Activated CD4-positive, alpha-beta T cell treated with anti-CD3 and anti-CD28 coated beads for 36 hours (primary cell): ENCODE data around the gene EPB41. TPM values are rescaled to one million over a fixed set of nuclear protein-coding genes. Genes with fewer than 3 reads are reported as not detected.
A peak's percentile ranks its signal among the peaks of the same experiment; 100 is the strongest.
"Not testable (repeated sequence)": the region's sequence is repeated elsewhere in the genome, so short reads cannot be mapped to it uniquely, and the experiment has no call there.

Source experiments
- ATAC-seq: fragments of 200-7000 bp; cut with Tn5 transposase; one replicate; pipeline ENCODE4 v1.10.0; 2021; ENCODE audit warnings: mild to moderate bottlenecking, moderate library complexity
- CTCF ChIA-PET: fragments of 350-600 bp; sonication (Branson Sonifier 250); formaldehyde crosslinking; loops from one replicate; lab custom pipeline; 2021; ENCODE audit warnings: antibody characterized with exemption; lab: Charles Lee
- POLR2A ChIA-PET: fragments of 350-600 bp; sonication (Branson Sonifier 250); formaldehyde crosslinking; loops from one replicate; lab custom pipeline; 2021; ENCODE audit warnings: antibody characterized with exemption, inconsistent platforms; lab: Charles Lee
- DNase-seq: peaks from one replicate; pipeline ENCODE4 v3.0.0-alpha.2; 2020
- H3K27ac Mint-ChIP-seq: one replicate; pipeline ENCODE4 v1.8.0; 2021; ENCODE audit warnings: mixed read lengths
- H3K27me3 Mint-ChIP-seq: one replicate; pipeline ENCODE4 v1.8.0; 2021; ENCODE audit warnings: mixed read lengths
- H3K36me3 Mint-ChIP-seq: one replicate; pipeline ENCODE4 v1.8.0; 2021; ENCODE audit warnings: low read depth, mixed read lengths
- H3K4me1 Mint-ChIP-seq: one replicate; pipeline ENCODE4 v1.8.0; 2021; ENCODE audit warnings: mixed read lengths
- H3K4me3 Mint-ChIP-seq: one replicate; pipeline ENCODE4 v1.8.0; 2021; ENCODE audit warnings: mild to moderate bottlenecking, moderate library complexity, mixed read lengths
- H3K9me3 Mint-ChIP-seq: one replicate; pipeline ENCODE4 v1.8.0; 2021; ENCODE audit warnings: low read depth, mixed read lengths
- intact Hi-C, 2 experiments: fragments of 100-400 bp; cut with DNase I in 1 of 2; cut with micrococcal nuclease in 1 of 2; formaldehyde crosslinking; loops; one replicate each; pipeline versions ENCODE4 v1.14.2 to v1.15.1; 2022 to 2024; cut with DNase I, micrococcal nuclease
- total RNA-seq, 2 experiments: library from RNA; stranded (reverse); gene quantifications; one replicate each; pipeline ENCODE4 v1.2.3, GENCODE V29; 2021

Gene EPB41
- total RNA-seq, 2 experiments from 2014 or later, result 75.5 to 130 TPM

DNA sequence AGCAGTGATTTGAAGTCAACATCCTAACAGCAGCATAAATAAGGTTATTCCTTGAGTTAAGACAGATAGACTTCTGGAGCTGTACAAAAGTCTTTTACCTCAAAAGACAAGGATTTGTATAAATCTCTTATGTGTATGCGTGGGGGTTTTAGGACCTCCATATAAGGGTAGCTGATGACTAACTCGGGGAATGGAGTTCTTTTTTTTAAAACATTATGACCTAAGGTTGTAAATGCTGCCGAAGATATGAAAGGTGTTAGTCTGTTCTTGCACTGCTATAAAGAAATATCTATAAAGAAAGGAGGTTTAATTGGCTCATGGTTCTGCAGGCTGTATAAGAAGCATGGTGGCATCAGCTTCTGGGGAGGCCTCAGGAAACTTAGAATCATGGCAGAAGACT is 90.4 kb downstream of the EPB41 start:
- Mint-ChIP-seq H3K27ac (no peak overlapping the region), H3K36me3 (peaks cover 35% of the 10 kb centered on the region), H3K9me3 (no peaks in the 10 kb centered on the region), H3K27me3 (no peaks in the 10 kb centered on the region), H3K4me1 (peaks cover 33% of the 10 kb centered on the region), H3K4me3 (no peak overlapping the region)
- ChIA-PET POLR2A (no interaction called here), CTCF (interaction anchor here (1.0 to 1.2 kb wide), 4 partner anchors 17 to 127 kb away, joined by 3 to 4 read pairs (median 4); no protein-coding TSS in a partner anchor)
- intact Hi-C loops, result no loop called here
- ATAC-seq, result no peak
- no peak for DNase-seq

DNA sequence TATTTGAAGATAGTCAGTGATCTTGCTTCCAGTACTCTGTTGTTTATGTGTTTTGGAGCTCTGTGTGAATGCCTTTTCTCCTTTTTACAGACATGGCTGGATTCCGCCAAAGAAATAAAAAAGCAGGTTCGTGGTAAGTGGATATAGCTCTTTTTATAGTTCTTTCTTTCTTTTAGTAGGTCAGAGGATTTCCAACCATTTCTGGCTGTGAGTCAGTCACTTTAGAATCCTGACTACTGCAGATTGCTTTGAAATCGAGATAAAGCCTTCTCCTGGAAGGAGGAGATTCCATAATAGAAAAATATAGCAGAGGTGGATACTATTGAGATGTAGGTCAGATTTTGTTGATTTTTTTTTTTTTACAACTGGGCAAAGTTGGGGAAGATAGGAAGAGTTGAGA is 97.4 kb downstream of the EPB41 start:
- intact Hi-C loops, result no loop called here
- DNase-seq (no peak), ATAC-seq (no peak)
- peaks cover 9% of the 10 kb centered on the region for H3K36me3 Mint-ChIP-seq
- no peaks in the 10 kb centered on the region for H3K27me3 Mint-ChIP-seq
- H3K4me3 Mint-ChIP-seq, result no peak overlapping the region
- CTCF ChIA-PET, result interaction anchor here (1.6 to 1.7 kb wide), 2 partner anchors 9 to 22 kb away, joined by 5 read pairs; no protein-coding TSS in a partner anchor
- POLR2A ChIA-PET, result no interaction called here
- H3K4me1 Mint-ChIP-seq, result peaks cover 11% of the 10 kb centered on the region
- no peaks in the 10 kb centered on the region for H3K9me3 Mint-ChIP-seq
- H3K27ac Mint-ChIP-seq, result no peak overlapping the region

DNA sequence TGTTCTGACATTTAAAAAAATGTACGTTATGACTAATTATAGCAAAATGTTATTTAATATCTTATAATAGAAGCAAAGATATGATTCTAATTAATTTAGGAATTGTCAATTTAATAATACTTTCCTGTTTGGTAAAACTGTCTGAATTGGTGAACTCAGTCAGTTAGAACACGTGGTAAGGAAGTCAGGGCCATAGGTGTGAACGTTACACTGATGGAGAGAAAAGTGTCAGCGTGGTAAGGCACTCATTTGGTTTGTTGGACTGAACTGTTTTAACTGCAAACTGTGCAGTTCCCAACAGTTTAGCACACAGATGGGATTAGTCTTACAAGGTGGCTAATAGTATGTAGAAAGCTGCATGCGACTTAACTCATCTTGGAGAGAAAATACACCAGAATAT is 102.9 kb downstream of the EPB41 start:
- peaks cover 7% of the 10 kb centered on the region for H3K36me3 Mint-ChIP-seq
- ATAC-seq (no peak), DNase-seq (no peak)
- no peaks in the 10 kb centered on the region for H3K4me1 Mint-ChIP-seq
- intact Hi-C loops, result no loop called here
- H3K27me3 Mint-ChIP-seq, result no peaks in the 10 kb centered on the region
- H3K9me3 Mint-ChIP-seq, result no peaks in the 10 kb centered on the region
- CTCF ChIA-PET, result interaction anchor here (0.6 kb wide), 1 partner anchor 358 kb away, joined by 3 read pairs; no protein-coding TSS in a partner anchor
- H3K27ac Mint-ChIP-seq, result no peak overlapping the region
- H3K4me3 Mint-ChIP-seq, result no peak overlapping the region
- POLR2A ChIA-PET, result no interaction called here

DNA sequence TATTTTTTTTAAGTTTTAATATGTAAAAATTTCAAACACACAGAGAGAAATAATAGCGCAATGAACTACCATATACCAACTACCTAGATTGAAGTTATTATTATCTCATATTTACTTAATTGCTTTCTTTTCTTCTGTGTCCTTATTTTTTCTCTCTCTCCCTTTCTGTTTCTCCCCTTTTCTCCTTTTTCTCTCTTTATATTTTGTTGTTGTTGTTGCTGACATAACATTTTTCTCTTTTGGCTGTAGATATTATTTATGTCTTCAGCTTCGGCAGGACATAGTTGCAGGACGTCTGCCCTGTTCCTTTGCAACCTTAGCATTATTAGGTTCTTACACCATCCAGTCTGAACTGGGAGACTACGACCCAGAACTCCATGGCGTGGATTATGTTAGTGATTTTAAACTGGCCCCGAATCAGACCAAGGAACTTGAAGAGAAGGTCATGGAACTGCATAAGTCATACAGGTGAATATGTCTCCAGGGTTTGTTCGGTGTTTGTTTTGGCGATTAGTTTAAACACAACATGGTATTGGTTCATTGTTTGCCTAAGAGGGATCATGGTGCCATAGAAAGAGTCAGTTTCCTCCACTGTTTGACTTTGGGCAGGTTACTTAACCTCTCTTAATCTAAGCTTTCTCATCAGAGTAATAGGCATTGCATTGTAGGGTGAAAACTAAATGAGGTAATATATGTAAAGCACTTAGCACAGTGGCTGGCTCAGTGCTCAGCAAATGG is 103.8 kb downstream of the EPB41 start:
- H3K4me3 Mint-ChIP-seq, result no peak overlapping the region
- H3K27ac Mint-ChIP-seq, result no peak overlapping the region
- ChIA-PET CTCF (interaction anchor here (0.7 to 1.4 kb wide), 3 partner anchors 16 to 255 kb away, joined by 3 to 4 read pairs (median 3); no protein-coding TSS in a partner anchor), POLR2A (interaction anchor here (0.6 kb wide), 1 partner anchor 9 kb away, joined by 10 read pairs; no protein-coding TSS in a partner anchor)
- H3K9me3 Mint-ChIP-seq, result no peaks in the 10 kb centered on the region
- DNase-seq, result no peak
- no peaks in the 10 kb centered on the region for H3K27me3 Mint-ChIP-seq
- peaks cover 7% of the 10 kb centered on the region for H3K36me3 Mint-ChIP-seq
- H3K4me1 Mint-ChIP-seq, result no peaks in the 10 kb centered on the region
- ATAC-seq, result no peak
- intact Hi-C loops, result no loop called here

DNA sequence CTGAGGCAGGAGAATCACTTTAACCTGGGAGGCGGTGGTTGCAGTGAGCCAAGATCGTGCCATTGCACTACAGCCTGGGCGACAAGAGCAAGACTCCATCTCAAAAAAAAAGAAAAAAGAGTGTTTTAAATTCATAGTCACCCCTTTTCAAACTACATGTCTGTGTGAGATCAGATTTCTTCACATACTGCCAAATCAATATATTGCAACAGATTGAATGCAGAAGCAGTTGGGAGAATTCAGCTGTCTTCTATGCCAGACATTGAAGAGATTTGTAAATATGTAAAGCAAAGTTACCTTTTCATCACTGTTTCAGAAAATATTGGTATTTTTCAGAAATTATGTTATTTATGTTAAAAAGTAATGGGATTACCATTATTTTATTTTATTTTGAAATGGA is 108.3 kb downstream of the EPB41 start:
- ChIA-PET CTCF (interaction anchor here (0.7 to 3.1 kb wide), 3 partner anchors 11 to 1703 kb away, joined by 3 to 30 read pairs (median 3); no protein-coding TSS in a partner anchor), POLR2A (no interaction called here)
- Mint-ChIP-seq H3K4me3 (no peak overlapping the region), H3K4me1 (no peaks in the 10 kb centered on the region), H3K36me3 (peaks cover 11% of the 10 kb centered on the region), H3K9me3 (no peaks in the 10 kb centered on the region), H3K27ac (no peak overlapping the region), H3K27me3 (no peaks in the 10 kb centered on the region)
- ATAC-seq (no peak), DNase-seq (no peak)
- intact Hi-C loops, result no loop called here

DNA sequence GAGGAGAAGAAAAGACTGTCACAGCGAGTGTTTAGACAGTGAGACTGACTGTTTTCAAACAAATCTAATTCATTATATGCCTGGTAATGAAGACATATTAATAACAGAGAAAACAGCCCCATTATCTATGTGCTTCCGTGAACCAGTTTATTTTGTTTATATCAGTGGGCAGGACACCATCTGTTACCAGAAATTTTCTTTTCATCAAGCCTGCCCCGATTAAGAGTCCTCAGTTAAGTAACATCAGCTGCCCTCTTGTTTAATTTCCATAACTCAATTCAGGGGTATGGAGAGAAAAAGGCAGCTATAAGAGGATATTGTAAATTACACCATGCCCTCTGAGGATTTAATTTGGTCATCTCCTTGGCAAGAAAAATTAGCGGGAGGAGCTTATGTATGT is 115.3 kb downstream of the EPB41 start:
- ChIA-PET CTCF (interaction anchor here (0.6 to 9.9 kb wide), 8 partner anchors 12 to 150 kb away, joined by 3 to 284 read pairs (median 4); no protein-coding TSS in a partner anchor), POLR2A (no interaction called here)
- no peak overlapping the region for H3K4me3 Mint-ChIP-seq
- no peaks in the 10 kb centered on the region for H3K9me3 Mint-ChIP-seq
- no peaks in the 10 kb centered on the region for H3K27me3 Mint-ChIP-seq
- ATAC-seq (no peak), DNase-seq (no peak)
- H3K27ac Mint-ChIP-seq, result peak overlapping the region; percentile 38
- H3K4me1 Mint-ChIP-seq, result no peaks in the 10 kb centered on the region
- intact Hi-C loops, result loop anchor here in 1 of 2 experiments (5.0 kb wide), 1 partner anchor 247 kb away; no protein-coding TSS in a partner anchor
- peaks cover 11% of the 10 kb centered on the region for H3K36me3 Mint-ChIP-seq

DNA sequence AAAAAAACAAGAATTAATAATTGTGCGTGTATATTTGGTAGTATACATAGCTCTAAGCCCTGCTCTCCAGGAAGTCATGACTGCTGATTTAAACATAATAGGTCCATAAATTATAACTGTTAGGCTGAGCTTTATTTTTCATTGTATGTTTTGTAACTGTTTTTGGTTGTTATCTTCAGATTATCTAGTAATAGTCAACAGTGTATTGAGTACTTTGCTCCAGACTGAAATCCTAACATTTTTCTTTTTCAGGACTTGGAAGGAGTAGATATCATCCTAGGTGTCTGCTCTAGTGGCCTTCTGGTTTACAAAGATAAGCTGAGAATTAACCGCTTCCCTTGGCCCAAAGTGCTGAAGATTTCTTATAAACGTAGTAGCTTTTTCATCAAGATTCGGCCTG is 118.5 kb downstream of the EPB41 start:
- POLR2A ChIA-PET, result no interaction called here
- no peak overlapping the region for H3K27ac Mint-ChIP-seq
- CTCF ChIA-PET, result interaction anchor here (0.6 to 9.9 kb wide), 27 partner anchors 9 to 248 kb away, joined by 3 to 284 read pairs (median 5); partner anchors contain the start of gene EPB41
- H3K36me3 Mint-ChIP-seq, result peaks cover 19% of the 10 kb centered on the region
- H3K4me1 Mint-ChIP-seq, result no peaks in the 10 kb centered on the region
- DNase-seq (no peak), ATAC-seq (no peak)
- no peaks in the 10 kb centered on the region for H3K27me3 Mint-ChIP-seq
- intact Hi-C loops, result loop anchor here (2.0 to 5.0 kb wide), 2 partner anchors 170 to 251 kb away; no protein-coding TSS in a partner anchor
- H3K4me3 Mint-ChIP-seq, result no peak overlapping the region
- no peaks in the 10 kb centered on the region for H3K9me3 Mint-ChIP-seq

DNA sequence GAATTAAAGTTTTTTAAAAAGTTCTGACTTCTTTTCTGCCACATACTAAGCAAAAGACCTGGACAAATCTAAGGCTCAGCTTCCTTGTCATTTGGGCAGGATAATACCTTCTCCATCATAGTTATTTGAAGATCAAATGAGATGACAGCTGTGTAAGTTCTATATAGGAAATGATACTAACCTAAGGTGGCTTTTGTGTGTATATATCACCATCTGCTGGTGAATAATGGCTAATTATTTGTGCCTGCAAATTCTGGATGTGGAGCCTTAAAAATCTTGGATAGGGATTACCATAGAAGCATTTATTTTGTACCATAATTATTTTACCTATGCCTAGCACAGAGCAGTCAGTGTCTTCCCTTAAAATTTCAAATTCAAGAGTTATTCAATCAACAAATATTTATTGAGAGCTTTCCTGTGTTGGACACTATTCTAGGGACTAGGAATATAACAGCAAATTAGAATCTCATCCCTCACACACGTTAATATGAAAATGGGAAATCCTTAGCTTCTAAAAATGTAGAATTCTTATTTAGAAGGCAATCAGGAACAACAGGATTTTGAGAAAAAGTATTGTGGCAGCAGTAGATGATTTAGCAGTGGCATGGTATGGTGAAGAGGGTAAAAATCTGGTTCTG is 119.6 kb downstream of the EPB41 start:
- H3K9me3 Mint-ChIP-seq, result no peaks in the 10 kb centered on the region
- no peak overlapping the region for H3K27ac Mint-ChIP-seq
- DNase-seq (no peak), ATAC-seq (peak; percentile 53)
- intact Hi-C loops, result loop anchor here (1.0 to 5.0 kb wide), 5 partner anchors 87 to 252 kb away; no protein-coding TSS in a partner anchor
- H3K27me3 Mint-ChIP-seq, result no peaks in the 10 kb centered on the region
- peaks cover 20% of the 10 kb centered on the region for H3K36me3 Mint-ChIP-seq
- POLR2A ChIA-PET, result interaction anchor here (1.0 kb wide), 1 partner anchor 386 kb away, joined by 5 read pairs; the partner anchor contains the start of gene RNU11
- H3K4me1 Mint-ChIP-seq, result no peaks in the 10 kb centered on the region
- CTCF ChIA-PET, result interaction anchor here (0.7 to 9.9 kb wide), 33 partner anchors 10 to 241 kb away, joined by 3 to 284 read pairs (median 4); partner anchors contain the start of gene EPB41
- H3K4me3 Mint-ChIP-seq, result no peak overlapping the region

DNA sequence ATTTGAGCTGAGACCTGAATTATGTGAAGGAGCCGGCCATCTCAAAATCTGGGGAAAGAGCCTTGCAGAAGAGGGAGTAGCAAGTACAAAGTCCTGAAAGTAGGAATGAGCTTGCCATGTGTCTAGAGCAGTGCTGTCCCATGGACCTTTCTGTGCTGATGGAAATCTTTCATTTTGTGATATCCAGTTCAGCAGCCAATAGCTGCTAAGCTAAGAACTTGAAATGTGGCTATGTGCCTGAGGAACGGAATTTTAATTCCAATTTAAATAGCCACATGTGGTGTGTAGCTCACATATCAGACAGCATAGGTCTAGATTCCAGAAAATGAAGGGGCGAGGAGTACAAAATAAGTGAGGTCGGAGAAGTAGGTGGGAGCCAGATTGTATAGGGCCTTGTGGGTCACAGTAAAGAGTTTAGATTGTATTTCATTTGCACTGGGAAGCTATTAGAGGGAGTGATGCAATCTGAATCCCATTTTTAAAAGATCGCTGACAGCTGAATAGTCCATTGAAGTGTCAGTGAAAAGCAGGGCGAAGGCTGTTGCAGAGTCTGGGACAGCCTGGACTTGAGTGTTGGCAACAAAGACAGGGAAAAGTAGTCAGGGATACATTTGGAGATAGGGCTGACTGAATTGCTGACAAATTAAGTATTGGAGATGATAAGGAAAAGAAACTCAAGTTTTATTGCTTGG is 129.1 kb downstream of the EPB41 start:
- ChIA-PET CTCF (interaction anchor here (0.6 to 9.9 kb wide), 8 partner anchors 10 to 720 kb away, joined by 3 to 66 read pairs (median 8); no protein-coding TSS in a partner anchor), POLR2A (no interaction called here)
- DNase-seq (no peak), ATAC-seq (no peak)
- intact Hi-C loops, result no loop called here
- Mint-ChIP-seq H3K4me1 (peaks cover 40% of the 10 kb centered on the region), H3K4me3 (no peak overlapping the region), H3K36me3 (peaks cover 35% of the 10 kb centered on the region), H3K27me3 (no peaks in the 10 kb centered on the region), H3K9me3 (no peaks in the 10 kb centered on the region), H3K27ac (peak overlapping the region; percentile 70)

DNA sequence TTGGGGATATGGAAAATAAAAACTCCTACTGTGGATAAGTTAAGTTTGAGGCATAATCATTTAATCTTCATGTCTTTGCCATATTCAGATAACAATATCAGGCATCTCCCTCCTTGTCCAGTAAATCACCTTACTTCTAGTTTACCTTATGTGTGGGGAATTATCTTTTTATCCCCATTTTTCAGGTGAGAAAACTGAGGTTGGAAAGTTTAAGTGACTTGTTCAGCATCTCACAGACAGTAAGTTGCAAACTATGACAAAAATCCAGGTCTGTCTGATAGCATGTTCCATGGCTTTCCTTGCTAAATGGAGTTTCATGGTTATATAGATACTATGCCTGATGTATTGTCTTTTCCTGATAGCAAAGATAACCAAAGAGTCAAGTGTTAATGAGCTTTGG is 129.6 kb downstream of the EPB41 start:
- intact Hi-C loops, result no loop called here
- no peaks in the 10 kb centered on the region for H3K27me3 Mint-ChIP-seq
- no peak overlapping the region for H3K4me3 Mint-ChIP-seq
- POLR2A ChIA-PET, result no interaction called here
- no peaks in the 10 kb centered on the region for H3K9me3 Mint-ChIP-seq
- H3K4me1 Mint-ChIP-seq, result peaks cover 40% of the 10 kb centered on the region
- H3K27ac Mint-ChIP-seq, result no peak overlapping the region
- CTCF ChIA-PET, result interaction anchor here (2.5 to 9.9 kb wide), 3 partner anchors 11 to 162 kb away, joined by 7 to 66 read pairs (median 11); no protein-coding TSS in a partner anchor
- ATAC-seq (no peak), DNase-seq (no peak)
- peaks cover 36% of the 10 kb centered on the region for H3K36me3 Mint-ChIP-seq

DNA sequence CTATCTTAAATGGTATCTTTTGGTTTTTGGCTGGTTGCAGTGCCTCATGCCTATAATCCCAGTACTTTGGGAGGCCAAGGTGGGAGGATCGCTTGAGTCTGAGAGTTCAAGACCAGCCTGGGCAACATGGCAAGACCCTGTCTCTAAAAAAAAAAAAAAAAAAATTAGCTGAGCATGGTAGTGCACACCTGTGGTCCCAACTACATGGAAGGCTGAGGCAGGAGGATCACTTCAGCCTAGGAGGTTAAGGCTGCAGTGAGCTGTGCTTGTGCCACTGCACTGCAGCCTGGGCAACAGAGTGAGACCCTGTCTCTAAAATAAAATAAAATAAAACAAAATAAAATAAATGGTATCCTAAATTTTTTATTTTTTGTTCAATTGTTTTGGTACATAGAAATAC is 131.3 kb downstream of the EPB41 start:
- intact Hi-C loops, H3K27ac Mint-ChIP-seq, H3K27me3 Mint-ChIP-seq, ATAC-seq, POLR2A ChIA-PET, H3K9me3 Mint-ChIP-seq, DNase-seq, H3K4me3 Mint-ChIP-seq: not testable (repeated sequence)
- Mint-ChIP-seq H3K36me3 (peaks cover 35% of the 10 kb centered on the region), H3K4me1 (peaks cover 39% of the 10 kb centered on the region)
- CTCF ChIA-PET, result interaction anchor here (9.9 kb wide), 1 partner anchor 12 kb away, joined by 66 read pairs; no protein-coding TSS in a partner anchor
